ENCODE measurements around the gene ADARB2.

Gene ADARB2

DNA sequence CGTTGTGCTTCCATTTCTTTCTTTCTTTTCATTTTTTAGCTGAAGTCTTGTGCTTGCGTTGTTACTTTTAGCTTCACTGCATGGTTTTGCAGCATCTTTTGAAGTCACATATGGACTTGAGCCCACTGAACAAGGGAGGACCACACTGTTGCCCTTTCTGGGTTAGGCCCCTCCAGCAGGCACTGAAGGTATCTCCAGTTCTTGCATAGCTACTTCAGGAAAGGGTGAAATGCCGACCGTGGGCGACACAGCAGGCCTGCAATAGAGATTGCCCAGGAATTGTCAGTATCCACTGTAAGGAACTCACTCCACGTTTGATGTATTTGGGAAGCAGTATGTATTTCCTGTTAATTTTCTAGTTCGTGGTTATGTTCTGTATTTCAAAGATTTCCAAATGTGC, 596.1 kb downstream of the ADARB2 start:
- Histone ChIP-seq H3K79me2 (ENCODE audit: control insufficient read depth, low read length) (no peaks in the 10 kb centered on the region), H3K36me3 (ENCODE audit: control insufficient read depth, low read length) (no peaks in the 10 kb centered on the region), H3K27ac (ENCODE audit: low read depth, low read length) (no peak overlapping the region), H3K9me3 (ENCODE audit: control insufficient read depth, insufficient read depth, low read length) (peaks cover 3% of the 10 kb centered on the region), H3K27me3 (ENCODE audit: control insufficient read depth, low read length) (no peaks in the 10 kb centered on the region; the same call in 1 of the 2 replicates), H3F3A (ENCODE audit: control insufficient read depth, insufficient read depth) (no peaks in the 10 kb centered on the region), H3K4me1 (ENCODE audit: control insufficient read depth, low read length) (no peaks in the 10 kb centered on the region), H3K9me2 (replicated peaks; ENCODE audit: control insufficient read depth, low read length) (no peaks in the 10 kb centered on the region), H3K4me2 (ENCODE audit: low read length) (no peak overlapping the region), H4K20me1 (ENCODE audit: control insufficient read depth, insufficient read depth, low read depth, low read length) (no peaks in the 10 kb centered on the region), H3K4me3 (ENCODE audit: low read length) (no peak overlapping the region)
- TF ChIP-seq, protein P1, sequence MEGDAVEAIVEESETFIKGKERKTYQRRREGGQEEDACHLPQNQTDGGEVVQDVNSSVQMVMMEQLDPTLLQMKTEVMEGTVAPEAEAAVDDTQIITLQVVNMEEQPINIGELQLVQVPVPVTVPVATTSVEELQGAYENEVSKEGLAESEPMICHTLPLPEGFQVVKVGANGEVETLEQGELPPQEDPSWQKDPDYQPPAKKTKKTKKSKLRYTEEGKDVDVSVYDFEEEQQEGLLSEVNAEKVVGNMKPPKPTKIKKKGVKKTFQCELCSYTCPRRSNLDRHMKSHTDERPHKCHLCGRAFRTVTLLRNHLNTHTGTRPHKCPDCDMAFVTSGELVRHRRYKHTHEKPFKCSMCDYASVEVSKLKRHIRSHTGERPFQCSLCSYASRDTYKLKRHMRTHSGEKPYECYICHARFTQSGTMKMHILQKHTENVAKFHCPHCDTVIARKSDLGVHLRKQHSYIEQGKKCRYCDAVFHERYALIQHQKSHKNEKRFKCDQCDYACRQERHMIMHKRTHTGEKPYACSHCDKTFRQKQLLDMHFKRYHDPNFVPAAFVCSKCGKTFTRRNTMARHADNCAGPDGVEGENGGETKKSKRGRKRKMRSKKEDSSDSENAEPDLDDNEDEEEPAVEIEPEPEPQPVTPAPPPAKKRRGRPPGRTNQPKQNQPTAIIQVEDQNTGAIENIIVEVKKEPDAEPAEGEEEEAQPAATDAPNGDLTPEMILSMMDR (IDR thresholded peaks at IDR 0.05; ENCODE audit: low read depth, low read length, poor library complexity, severe bottlenecking), result no peak
- TF ChIP-seq EZH2phosphoT487 (IDR thresholded peaks at IDR 0.05; ENCODE audit: borderline replicate concordance, low read length), result no peak

DNA sequence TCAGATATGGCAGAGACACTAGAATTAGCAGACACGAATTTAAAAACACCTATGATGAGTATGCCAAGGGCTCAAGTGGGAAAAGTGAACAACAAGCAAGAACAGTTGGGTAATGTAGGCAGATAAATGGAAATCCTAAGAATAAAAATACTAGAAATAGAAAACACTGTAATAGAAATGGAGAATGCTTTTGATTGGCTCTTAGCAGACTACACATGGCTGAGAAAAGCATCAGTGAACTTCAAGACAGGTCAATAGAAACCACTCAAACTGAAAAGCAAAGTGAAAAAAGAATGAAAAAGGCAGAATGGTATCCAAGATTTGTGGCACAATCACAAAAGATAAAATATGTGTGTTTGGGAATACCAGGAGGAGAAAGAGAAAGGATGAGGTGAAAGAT, 598.8 kb downstream of the ADARB2 start:
- Histone ChIP-seq H3K36me3 (ENCODE audit: control insufficient read depth, low read length) (no peaks in the 10 kb centered on the region), H3K27ac (ENCODE audit: low read depth, low read length) (no peak overlapping the region), H3F3A (ENCODE audit: control insufficient read depth, insufficient read depth) (no peaks in the 10 kb centered on the region), H3K4me1 (ENCODE audit: control insufficient read depth, low read length) (no peaks in the 10 kb centered on the region), H3K4me3 (ENCODE audit: low read length) (no peak overlapping the region), H3K27me3 (ENCODE audit: control insufficient read depth, low read length) (no peaks in the 10 kb centered on the region; the same call in 1 of the 2 replicates), H3K9me2 (replicated peaks; ENCODE audit: control insufficient read depth, low read length) (no peaks in the 10 kb centered on the region), H3K9me3 (ENCODE audit: control insufficient read depth, insufficient read depth, low read length) (no peaks in the 10 kb centered on the region; the same call in 1 of the 2 replicates), H4K20me1 (ENCODE audit: control insufficient read depth, insufficient read depth, low read depth, low read length) (no peaks in the 10 kb centered on the region), H3K4me2 (ENCODE audit: low read length) (no peak overlapping the region), H3K79me2 (ENCODE audit: control insufficient read depth, low read length) (no peaks in the 10 kb centered on the region)
- no peak for TF ChIP-seq EZH2phosphoT487 (IDR thresholded peaks at IDR 0.05; ENCODE audit: borderline replicate concordance, low read length)
- TF ChIP-seq, protein P1 (IDR thresholded peaks at IDR 0.05; ENCODE audit: low read depth, low read length, poor library complexity, severe bottlenecking), result no peak

DNA sequence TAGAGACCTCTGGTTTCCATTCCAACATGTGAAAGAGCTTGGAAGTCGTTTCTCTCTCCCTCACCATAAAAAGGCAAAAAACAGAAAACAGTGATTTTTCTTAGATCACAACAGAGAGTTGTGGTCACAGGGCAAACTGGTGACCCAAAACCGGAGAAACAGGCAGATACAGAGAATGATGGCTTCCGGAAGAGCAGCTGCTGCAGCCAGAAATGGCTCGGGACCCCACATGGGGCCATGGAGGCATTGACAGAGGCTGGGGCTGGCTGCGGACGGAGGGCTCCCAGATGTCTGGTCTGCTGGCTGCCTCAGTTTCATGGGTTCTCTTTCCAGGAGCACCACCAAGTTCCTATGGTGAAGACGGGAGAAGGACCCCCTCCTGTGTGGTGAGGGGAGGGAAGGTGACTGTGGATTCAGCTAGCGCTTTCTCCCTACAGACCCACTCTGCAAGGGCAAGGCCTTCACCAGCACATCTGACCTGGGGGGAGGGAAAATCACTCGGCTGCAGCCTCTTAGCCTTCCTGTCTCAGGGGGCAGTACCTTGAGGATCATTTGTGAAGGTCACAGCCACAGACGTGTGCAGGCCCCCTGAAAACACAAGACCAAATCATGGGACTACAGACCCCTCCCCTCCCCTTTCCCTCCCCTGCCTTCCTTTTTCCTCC, 599.7 kb downstream of the ADARB2 start:
- TF ChIP-seq EZH2phosphoT487 (IDR thresholded peaks at IDR 0.05; ENCODE audit: borderline replicate concordance, low read length), result no peak
- TF ChIP-seq, protein P1 (IDR thresholded peaks at IDR 0.05; ENCODE audit: low read depth, low read length, poor library complexity, severe bottlenecking), result no peak
- H3K27me3 ChIP-seq (ENCODE audit: control insufficient read depth, low read length), result no peaks in the 10 kb centered on the region; the same call in 1 of the 2 replicates
- no peaks in the 10 kb centered on the region for H3K79me2 ChIP-seq (ENCODE audit: control insufficient read depth, low read length)
- no peaks in the 10 kb centered on the region for H4K20me1 ChIP-seq (ENCODE audit: control insufficient read depth, insufficient read depth, low read depth, low read length)
- H3K9me3 ChIP-seq (ENCODE audit: control insufficient read depth, insufficient read depth, low read length), result no peaks in the 10 kb centered on the region; the same call in 1 of the 2 replicates
- no peaks in the 10 kb centered on the region for H3K9me2 ChIP-seq (replicated peaks; ENCODE audit: control insufficient read depth, low read length)
- H3K4me3 ChIP-seq (ENCODE audit: low read length), result no peak overlapping the region
- H3K4me2 ChIP-seq (ENCODE audit: low read length), result no peak overlapping the region
- no peaks in the 10 kb centered on the region for H3F3A ChIP-seq (ENCODE audit: control insufficient read depth, insufficient read depth)
- no peaks in the 10 kb centered on the region for H3K36me3 ChIP-seq (ENCODE audit: control insufficient read depth, low read length)
- H3K4me1 ChIP-seq (ENCODE audit: control insufficient read depth, low read length), result no peaks in the 10 kb centered on the region
- H3K27ac ChIP-seq (ENCODE audit: low read depth, low read length), result no peak overlapping the region

Data from DOHH2 (cell line).